Muscle layer of colon (tissue), 2 donors: ENCODE measurements around the gene LRRC8D.
"Not testable (repeated sequence)": the region's sequence is repeated elsewhere in the genome, so short reads cannot be mapped to it uniquely, and the experiment has no call there.

ENCODE experiments used
- H3K27ac ChIP-seq: one replicate; pipeline ENCODE4 v1.7.0; 2013; ENCODE audit warnings: low read depth, mild to moderate bottlenecking, low read length, moderate library complexity
- H3K27me3 ChIP-seq, 2 donors: one replicate each; pipeline ENCODE4 v1.7.0; 2013; ENCODE audit warnings: low read length in 2 of 2, mild to moderate bottlenecking in 2 of 2; ENCODE audit not compliant: insufficient read depth in 2 of 2, control insufficient read depth in 1 of 2
- H3K36me3 ChIP-seq: one replicate; pipeline ENCODE4 v1.7.0; 2013; ENCODE audit warnings: mild to moderate bottlenecking, low read length; ENCODE audit not compliant: insufficient read depth
- H3K4me1 ChIP-seq: one replicate; pipeline ENCODE4 v1.7.0; 2013; ENCODE audit warnings: mild to moderate bottlenecking, low read length; ENCODE audit not compliant: insufficient read depth
- H3K4me3 ChIP-seq, 2 donors: one replicate each; pipeline ENCODE4 v1.7.0; 2013; ENCODE audit warnings: low read length in 2 of 2, low read depth in 1 of 2, mild to moderate bottlenecking in 1 of 2, moderate library complexity in 1 of 2
- H3K9ac ChIP-seq: one replicate; pipeline ENCODE4 v1.7.0; 2013; ENCODE audit warnings: low read length
- H3K9me3 ChIP-seq: one replicate; pipeline ENCODE4 v1.7.0; 2013; ENCODE audit warnings: mild to moderate bottlenecking, low read length
- donor health status: abdominal sarcoma.
- donor health status: Adenocarcinoma of cecum.

The LRRC8D gene

GRCh38 chr1:89913353-89914095, 92.7 kb downstream of the LRRC8D start:
- H3K36me3 ChIP-seq: no peaks in the 10 kb centered on the region
- peaks cover 4% of the 10 kb centered on the region for H3K4me1 ChIP-seq
- no peaks in the 10 kb centered on the region for H3K9me3 ChIP-seq
- no peak overlapping the region for H3K27ac ChIP-seq
- H3K27me3 ChIP-seq: no peaks in the 10 kb centered on the region
- H3K4me3 ChIP-seq: no peak overlapping the region
- H3K9ac ChIP-seq: no peak overlapping the region

GRCh38 chr1:89917353-89917752, 96.5 kb downstream of the LRRC8D start:
- Histone ChIP-seq H3K27me3 (no peaks in the 10 kb centered on the region), H3K27ac (no peak overlapping the region), H3K4me1 (peaks cover 4% of the 10 kb centered on the region), H3K4me3 (no peak overlapping the region), H3K36me3 (no peaks in the 10 kb centered on the region), H3K9ac (no peak overlapping the region), H3K9me3 (no peaks in the 10 kb centered on the region)

- no peaks in the 10 kb centered on the region for H3K27me3 ChIP-seq
- no peaks in the 10 kb centered on the region for H3K9me3 ChIP-seq
- no peak overlapping the region for H3K4me3 ChIP-seq
- no peak overlapping the region for H3K27ac ChIP-seq
- no peaks in the 10 kb centered on the region for H3K36me3 ChIP-seq
- no peak overlapping the region for H3K9ac ChIP-seq
- H3K4me1 ChIP-seq: no peaks in the 10 kb centered on the region
These were observed 97.4 kb downstream of the LRRC8D start for GRCh38 chr1:89918127-89918793.

- no peak overlapping the region for H3K9ac ChIP-seq
- H3K9me3 ChIP-seq: no peaks in the 10 kb centered on the region
- no peak overlapping the region for H3K4me3 ChIP-seq
- H3K27me3 ChIP-seq: no peaks in the 10 kb centered on the region
- H3K36me3 ChIP-seq: no peaks in the 10 kb centered on the region
- no peaks in the 10 kb centered on the region for H3K4me1 ChIP-seq
- H3K27ac ChIP-seq: no peak overlapping the region
These were observed 97.9 kb downstream of the LRRC8D start for GRCh38 chr1:89918794-89919155.

- H3K9ac ChIP-seq: no peak overlapping the region
These were observed 98.3 kb downstream of the LRRC8D start for GRCh38 chr1:89919174-89919573.

GRCh38 chr1:89922911-89923310, 102.1 kb downstream of the LRRC8D start:
- Histone ChIP-seq H3K4me1 (no peaks in the 10 kb centered on the region), H3K4me3 (no peak overlapping the region), H3K9ac (no peak overlapping the region), H3K36me3 (no peaks in the 10 kb centered on the region), H3K27me3 (no peaks in the 10 kb centered on the region), H3K9me3 (no peaks in the 10 kb centered on the region), H3K27ac (no peak overlapping the region)

More at GRCh38 chr1:89919174-89919573, 98.3 kb downstream of the LRRC8D start:
- Histone ChIP-seq H3K36me3 (no peaks in the 10 kb centered on the region), H3K9me3 (no peaks in the 10 kb centered on the region), H3K4me1 (no peaks in the 10 kb centered on the region), H3K27ac (no peak overlapping the region), H3K27me3 (no peaks in the 10 kb centered on the region), H3K4me3 (no peak overlapping the region)

GRCh38 chr1:89923517-89923916, 102.7 kb downstream of the LRRC8D start:
- Histone ChIP-seq H3K27me3 (no peaks in the 10 kb centered on the region), H3K27ac (no peak overlapping the region), H3K9me3 (no peaks in the 10 kb centered on the region), H3K9ac (no peak overlapping the region), H3K4me1 (no peaks in the 10 kb centered on the region), H3K4me3 (no peak overlapping the region), H3K36me3 (no peaks in the 10 kb centered on the region)

- H3K27me3 ChIP-seq, H3K27ac ChIP-seq, H3K9me3 ChIP-seq, H3K36me3 ChIP-seq, H3K9ac ChIP-seq, H3K4me1 ChIP-seq, H3K4me3 ChIP-seq: not testable (repeated sequence)
These were observed 103.2 kb downstream of the LRRC8D start for GRCh38 chr1:89924075-89924474.

GRCh38 chr1:89927049-89927448, 106.2 kb downstream of the LRRC8D start:
- no peak overlapping the region for H3K27ac ChIP-seq
- no peak overlapping the region for H3K9ac ChIP-seq
- H3K27me3 ChIP-seq: no peaks in the 10 kb centered on the region
- H3K36me3 ChIP-seq: no peaks in the 10 kb centered on the region
- no peak overlapping the region for H3K4me3 ChIP-seq
- H3K4me1 ChIP-seq: no peaks in the 10 kb centered on the region
- no peaks in the 10 kb centered on the region for H3K9me3 ChIP-seq

- Histone ChIP-seq H3K9me3 (no peaks in the 10 kb centered on the region), H3K36me3 (no peaks in the 10 kb centered on the region), H3K4me1 (no peaks in the 10 kb centered on the region), H3K27ac (no peak overlapping the region), H3K9ac (no peak overlapping the region), H3K27me3 (no peaks in the 10 kb centered on the region), H3K4me3 (no peak overlapping the region)
These were observed 106.6 kb downstream of the LRRC8D start for GRCh38 chr1:89927478-89927877.

GRCh38 chr1:89928506-89928905, 107.7 kb downstream of the LRRC8D start:
- Histone ChIP-seq H3K27me3 (no peaks in the 10 kb centered on the region), H3K9me3 (no peaks in the 10 kb centered on the region), H3K9ac (no peak overlapping the region), H3K27ac (no peak overlapping the region), H3K4me3 (no peak overlapping the region), H3K36me3 (peaks cover 4% of the 10 kb centered on the region), H3K4me1 (no peaks in the 10 kb centered on the region)
